Measurements from ENCODE around the gene LGALS3BP. TPM values are rescaled to one million over a fixed set of nuclear protein-coding genes. Genes with fewer than 3 reads are reported as not detected.

Gene LGALS3BP
- total and polyA plus RNA-seq, 2 of the 13 experiments (the other 11 are each of a cell fraction or from before 2014, with no cell fraction given) = 137 to 332 TPM

GRCh38 chr17:79009397-79010303, 29.9 kb upstream of the LGALS3BP start, which contains the start of gene CANT1 (continued):
- peak; percentile 67; the same call in 1 of the 2 replicates for TF ChIP-seq HOXA5 (CRISPR knock-in tag; IDR thresholded peaks at IDR 0.05)
- TF ChIP-seq KAT8 (CRISPR knock-in tag; IDR thresholded peaks at IDR 0.05) = peak; percentile 92
- TF ChIP-seq, protein P1, sequence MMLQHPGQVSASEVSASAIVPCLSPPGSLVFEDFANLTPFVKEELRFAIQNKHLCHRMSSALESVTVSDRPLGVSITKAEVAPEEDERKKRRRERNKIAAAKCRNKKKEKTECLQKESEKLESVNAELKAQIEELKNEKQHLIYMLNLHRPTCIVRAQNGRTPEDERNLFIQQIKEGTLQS (CRISPR knock-in tag; IDR thresholded peaks at IDR 0.05) = no peak; the same call in 1 of the 2 replicates
- peak; percentile 22 for TF ChIP-seq CBX1 (IDR thresholded peaks at IDR 0.05; ENCODE audit: low read depth)
- TF ChIP-seq TBX3 (IDR thresholded peaks at IDR 0.05; ENCODE audit: borderline replicate concordance) = no peak
- 0 out of 2 replicates have a peak, but pooled peaks have one; percentile 20 for TF ChIP-seq KLF15 (CRISPR knock-in tag; IDR thresholded peaks at IDR 0.05; ENCODE audit: borderline replicate concordance)
- TF ChIP-seq ZNF44 (CRISPR knock-in tag; IDR thresholded peaks at IDR 0.05) = no peak
- 0 out of 2 replicates have a peak, but pooled peaks have one; percentile 15 for TF ChIP-seq ZNF609 (CRISPR knock-in tag; IDR thresholded peaks at IDR 0.05; ENCODE audit: borderline replicate concordance)
- TF ChIP-seq, protein P2, sequence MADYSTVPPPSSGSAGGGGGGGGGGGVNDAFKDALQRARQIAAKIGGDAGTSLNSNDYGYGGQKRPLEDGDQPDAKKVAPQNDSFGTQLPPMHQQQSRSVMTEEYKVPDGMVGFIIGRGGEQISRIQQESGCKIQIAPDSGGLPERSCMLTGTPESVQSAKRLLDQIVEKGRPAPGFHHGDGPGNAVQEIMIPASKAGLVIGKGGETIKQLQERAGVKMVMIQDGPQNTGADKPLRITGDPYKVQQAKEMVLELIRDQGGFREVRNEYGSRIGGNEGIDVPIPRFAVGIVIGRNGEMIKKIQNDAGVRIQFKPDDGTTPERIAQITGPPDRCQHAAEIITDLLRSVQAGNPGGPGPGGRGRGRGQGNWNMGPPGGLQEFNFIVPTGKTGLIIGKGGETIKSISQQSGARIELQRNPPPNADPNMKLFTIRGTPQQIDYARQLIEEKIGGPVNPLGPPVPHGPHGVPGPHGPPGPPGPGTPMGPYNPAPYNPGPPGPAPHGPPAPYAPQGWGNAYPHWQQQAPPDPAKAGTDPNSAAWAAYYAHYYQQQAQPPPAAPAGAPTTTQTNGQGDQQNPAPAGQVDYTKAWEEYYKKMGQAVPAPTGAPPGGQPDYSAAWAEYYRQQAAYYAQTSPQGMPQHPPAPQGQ (CRISPR knock-in tag; IDR thresholded peaks at IDR 0.05; ENCODE audit: borderline replicate concordance) = no peak
- no peak for TF ChIP-seq ZNF781 (CRISPR knock-in tag; IDR thresholded peaks at IDR 0.05; ENCODE audit: borderline replicate concordance, not compliant biosample characterization)
- TF ChIP-seq ZBTB43 (CRISPR knock-in tag; conservative IDR thresholded peaks at IDR 0.05) = no peak
- TF ChIP-seq, protein P3, sequence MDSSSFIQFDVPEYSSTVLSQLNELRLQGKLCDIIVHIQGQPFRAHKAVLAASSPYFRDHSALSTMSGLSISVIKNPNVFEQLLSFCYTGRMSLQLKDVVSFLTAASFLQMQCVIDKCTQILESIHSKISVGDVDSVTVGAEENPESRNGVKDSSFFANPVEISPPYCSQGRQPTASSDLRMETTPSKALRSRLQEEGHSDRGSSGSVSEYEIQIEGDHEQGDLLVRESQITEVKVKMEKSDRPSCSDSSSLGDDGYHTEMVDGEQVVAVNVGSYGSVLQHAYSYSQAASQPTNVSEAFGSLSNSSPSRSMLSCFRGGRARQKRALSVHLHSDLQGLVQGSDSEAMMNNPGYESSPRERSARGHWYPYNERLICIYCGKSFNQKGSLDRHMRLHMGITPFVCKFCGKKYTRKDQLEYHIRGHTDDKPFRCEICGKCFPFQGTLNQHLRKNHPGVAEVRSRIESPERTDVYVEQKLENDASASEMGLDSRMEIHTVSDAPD (CRISPR knock-in tag; IDR thresholded peaks at IDR 0.05) = no peak
- no peak for TF ChIP-seq GLI4 (CRISPR knock-in tag; IDR thresholded peaks at IDR 0.05; ENCODE audit: borderline replicate concordance)
- TF ChIP-seq RFX5 (IDR thresholded peaks at IDR 0.05; ENCODE audit: low read depth, low read length) = no peak

All from HepG2 (cell line).